HCT116 (cell line): ENCODE data around the gene RASL10A.

Source experiments
- EZH2 ChIP-seq: fragments of 200-600 bp; sonication (generic); IDR thresholded peaks from 2 replicates; pipeline ENCODE4 v1.6.1; 2017; ENCODE audit warnings: antibody characterized with exemption, mixed run types
- RAD21 ChIP-seq: IDR thresholded peaks from 2 replicates; pipeline ENCODE4 v1.6.1; 2012; ENCODE audit warnings: low read depth, mild to moderate bottlenecking
- SP1 ChIP-seq: IDR thresholded peaks from 2 replicates; pipeline ENCODE4 v1.6.1; 2012; ENCODE audit warnings: low read depth
- TF ChIP-seq, protein P1 (sequence below), 3 experiments: fragments of 200-600 bp in 1 of 3; sonication (generic) in 1 of 3; IDR thresholded peaks in 2 of 3; conservative IDR thresholded peaks in 1 of 3; 2 replicates each; pipeline ENCODE4 v1.5.1; 2012 to 2017; ENCODE audit warnings: low read depth in 2 of 3, low read length in 2 of 3, antibody characterized with exemption in 1 of 3, borderline replicate concordance in 1 of 3, control low read depth in 1 of 3, mild to moderate bottlenecking in 1 of 3, mixed read lengths in 1 of 3, mixed run types in 1 of 3, moderate library complexity in 1 of 3; ENCODE audit not compliant: insufficient read depth in 1 of 3

DNA sequence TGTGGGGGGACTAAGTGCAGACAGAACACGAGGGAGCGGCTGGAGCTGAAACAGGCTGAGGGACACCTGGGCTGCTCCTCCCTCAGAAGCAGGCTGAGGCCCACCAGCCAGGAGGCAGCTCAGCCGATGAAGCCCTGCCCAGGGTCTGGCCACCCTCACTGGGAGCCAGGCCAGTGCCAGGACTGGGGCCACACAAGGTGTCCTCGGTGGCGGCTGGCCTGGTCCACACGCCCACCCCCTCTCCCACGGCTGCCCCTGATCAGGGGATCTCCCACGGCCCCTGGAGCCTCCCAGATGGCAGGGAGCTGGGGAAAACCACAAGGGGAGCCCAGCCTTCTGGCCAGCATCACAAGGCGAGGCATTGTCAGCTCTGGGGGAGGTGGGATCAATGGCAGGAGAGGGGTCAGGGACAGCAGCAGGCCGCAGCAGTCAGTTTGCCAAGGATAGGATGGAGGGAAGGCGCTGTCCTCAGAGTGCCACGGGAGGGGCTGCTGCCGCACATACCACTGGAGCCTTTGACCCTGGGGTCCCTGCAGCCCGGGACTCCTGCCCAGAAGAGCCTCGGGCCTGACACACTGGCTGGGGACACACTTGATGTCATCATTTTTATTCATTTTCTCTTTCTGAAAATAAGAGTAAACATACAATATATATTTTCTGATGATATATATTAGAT lies 11.7 kb upstream of the RASL10A start:
- TF ChIP-seq SP1 (no peak), EZH2 (no peak), RAD21 (no peak)
- TF ChIP-seq, protein P1, sequence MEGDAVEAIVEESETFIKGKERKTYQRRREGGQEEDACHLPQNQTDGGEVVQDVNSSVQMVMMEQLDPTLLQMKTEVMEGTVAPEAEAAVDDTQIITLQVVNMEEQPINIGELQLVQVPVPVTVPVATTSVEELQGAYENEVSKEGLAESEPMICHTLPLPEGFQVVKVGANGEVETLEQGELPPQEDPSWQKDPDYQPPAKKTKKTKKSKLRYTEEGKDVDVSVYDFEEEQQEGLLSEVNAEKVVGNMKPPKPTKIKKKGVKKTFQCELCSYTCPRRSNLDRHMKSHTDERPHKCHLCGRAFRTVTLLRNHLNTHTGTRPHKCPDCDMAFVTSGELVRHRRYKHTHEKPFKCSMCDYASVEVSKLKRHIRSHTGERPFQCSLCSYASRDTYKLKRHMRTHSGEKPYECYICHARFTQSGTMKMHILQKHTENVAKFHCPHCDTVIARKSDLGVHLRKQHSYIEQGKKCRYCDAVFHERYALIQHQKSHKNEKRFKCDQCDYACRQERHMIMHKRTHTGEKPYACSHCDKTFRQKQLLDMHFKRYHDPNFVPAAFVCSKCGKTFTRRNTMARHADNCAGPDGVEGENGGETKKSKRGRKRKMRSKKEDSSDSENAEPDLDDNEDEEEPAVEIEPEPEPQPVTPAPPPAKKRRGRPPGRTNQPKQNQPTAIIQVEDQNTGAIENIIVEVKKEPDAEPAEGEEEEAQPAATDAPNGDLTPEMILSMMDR (IDR thresholded peaks at IDR 0.05 in 2 of 3, conservative IDR thresholded peaks at IDR 0.05 in 1 of 3; ENCODE audit: borderline replicate concordance in 1 of 3, insufficient read depth in 1 of 3, low read depth in 2 of 3, low read length in 2 of 3), result no peak
